Fibroblast of villous mesenchyme (primary cell): ENCODE data around the gene FMO5. TPM values are rescaled to one million over a fixed set of nuclear protein-coding genes. Genes with fewer than 3 reads are reported as not detected.
A peak's percentile ranks its signal among the peaks of the same experiment; 100 is the strongest.

Source experiments
- DNase-seq: peaks from one replicate; pipeline ENCODE4 v3.0.0-alpha.2; 2010; ENCODE audit warnings: low read depth
- H3K4me3 ChIP-seq: 2 replicates; pipeline ENCODE4 v1.5.1; 2011; ENCODE audit warnings: low read depth, mild to moderate bottlenecking, low read length
- total RNA-seq: library from RNA; depleted of rRNA; stranded (reverse); fragments of >200 nt; gene quantifications from 2 replicates; pipeline ENCODE4 v1.2.3, GENCODE V29; 2012
- TF ChIP-seq, protein P1 (sequence below): IDR thresholded peaks from 2 replicates; pipeline ENCODE4 v1.5.1; 2012; ENCODE audit warnings: low read depth, mild to moderate bottlenecking, low read length; ENCODE audit not compliant: insufficient read depth

FMO5 gene
- total RNA-seq, 1 donor = 0.43 TPM

DNA sequence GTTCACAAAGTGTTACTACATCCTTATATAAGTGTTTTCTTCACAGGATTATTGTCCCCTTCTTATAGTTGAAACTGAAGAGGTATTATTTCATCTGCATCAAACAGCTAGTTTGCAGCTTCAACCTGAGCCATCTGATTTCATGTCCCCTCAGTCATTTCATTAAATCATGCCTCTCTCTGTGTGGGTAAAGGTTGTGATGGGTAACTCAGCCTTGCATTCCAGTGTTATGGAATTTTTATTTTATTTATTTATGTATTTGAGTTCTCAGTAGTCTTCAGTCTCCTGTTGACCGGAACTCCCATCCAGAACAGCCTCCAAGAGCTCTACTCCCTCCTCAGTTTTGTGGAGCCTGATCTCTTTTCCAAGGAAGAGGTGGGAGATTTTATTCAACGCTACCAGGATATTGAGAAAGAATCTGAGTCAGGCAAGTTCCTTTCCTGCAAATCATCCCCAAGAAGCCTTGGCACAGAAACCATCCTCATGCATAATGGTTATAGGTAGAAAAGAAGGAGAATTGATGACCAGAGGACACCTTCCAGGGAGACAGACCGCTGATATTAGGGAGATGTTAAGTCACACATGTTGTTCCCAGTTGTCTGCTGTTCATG is 39.1 kb upstream of the FMO5 start:
- no peak overlapping the region for H3K4me3 ChIP-seq
- TF ChIP-seq, protein P1, sequence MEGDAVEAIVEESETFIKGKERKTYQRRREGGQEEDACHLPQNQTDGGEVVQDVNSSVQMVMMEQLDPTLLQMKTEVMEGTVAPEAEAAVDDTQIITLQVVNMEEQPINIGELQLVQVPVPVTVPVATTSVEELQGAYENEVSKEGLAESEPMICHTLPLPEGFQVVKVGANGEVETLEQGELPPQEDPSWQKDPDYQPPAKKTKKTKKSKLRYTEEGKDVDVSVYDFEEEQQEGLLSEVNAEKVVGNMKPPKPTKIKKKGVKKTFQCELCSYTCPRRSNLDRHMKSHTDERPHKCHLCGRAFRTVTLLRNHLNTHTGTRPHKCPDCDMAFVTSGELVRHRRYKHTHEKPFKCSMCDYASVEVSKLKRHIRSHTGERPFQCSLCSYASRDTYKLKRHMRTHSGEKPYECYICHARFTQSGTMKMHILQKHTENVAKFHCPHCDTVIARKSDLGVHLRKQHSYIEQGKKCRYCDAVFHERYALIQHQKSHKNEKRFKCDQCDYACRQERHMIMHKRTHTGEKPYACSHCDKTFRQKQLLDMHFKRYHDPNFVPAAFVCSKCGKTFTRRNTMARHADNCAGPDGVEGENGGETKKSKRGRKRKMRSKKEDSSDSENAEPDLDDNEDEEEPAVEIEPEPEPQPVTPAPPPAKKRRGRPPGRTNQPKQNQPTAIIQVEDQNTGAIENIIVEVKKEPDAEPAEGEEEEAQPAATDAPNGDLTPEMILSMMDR = no peak
- DNase-seq = peak; percentile 34

- TF ChIP-seq, protein P1 = no peak
- DNase-seq = no peak
- no peak overlapping the region for H3K4me3 ChIP-seq
These were observed 35.8 kb upstream of the FMO5 start for GRCh38 chr1:147260956-147261355.

GRCh38 chr1:147252540-147252939 is 27.4 kb upstream of the FMO5 start:
- DNase-seq = no peak
- TF ChIP-seq, protein P1 = no peak
- no peak overlapping the region for H3K4me3 ChIP-seq

GRCh38 chr1:147247656-147248238 is 22.6 kb upstream of the FMO5 start:
- TF ChIP-seq, protein P1 = no peak
- DNase-seq = no peak
- no peak overlapping the region for H3K4me3 ChIP-seq

DNA sequence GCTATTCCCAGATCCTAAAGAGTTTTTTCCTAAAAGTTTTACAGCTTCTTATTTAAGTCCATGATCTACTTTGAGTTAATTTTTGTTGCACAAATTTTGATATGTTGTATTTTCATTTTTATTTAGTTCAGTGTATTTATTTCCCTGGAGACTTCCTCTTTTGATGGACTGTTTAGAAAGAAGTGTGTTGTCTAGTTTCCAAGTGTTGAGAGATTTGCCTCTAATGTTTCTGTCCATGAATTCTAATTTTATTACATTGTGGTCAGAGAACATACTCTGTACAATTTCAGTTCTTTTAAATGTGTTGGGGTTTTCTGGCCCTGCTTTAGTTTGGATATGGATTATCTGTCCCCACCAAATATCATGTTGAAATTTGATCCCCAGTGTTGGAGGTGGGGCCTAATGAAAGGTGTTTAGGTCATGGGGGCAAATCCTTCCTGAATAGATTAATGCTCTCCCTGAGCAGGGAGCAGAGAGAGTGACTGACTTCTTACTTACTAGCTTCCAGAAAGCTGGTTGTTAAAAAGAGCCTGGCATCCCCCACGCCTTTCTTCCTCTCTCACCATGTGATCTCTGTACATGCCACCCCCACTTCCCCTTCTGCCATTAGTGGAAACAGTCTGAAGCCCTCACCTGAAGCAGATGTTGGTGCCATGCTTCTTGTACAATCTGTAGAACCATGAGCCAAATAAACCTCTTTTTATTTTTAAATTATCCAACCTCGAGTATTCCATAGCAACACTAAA is 21.9 kb upstream of the FMO5 start:
- DNase-seq = peak; percentile 34
- H3K4me3 ChIP-seq = no peak overlapping the region
- TF ChIP-seq, protein P1 = no peak

- DNase-seq = no peak
- TF ChIP-seq, protein P1 = no peak
- H3K4me3 ChIP-seq = no peak overlapping the region
These were observed 21.0 kb upstream of the FMO5 start for GRCh38 chr1:147246044-147246690.
